Measurements from ENCODE around the gene TSPAN15. TPM values are rescaled to one million over a fixed set of nuclear protein-coding genes. Genes with fewer than 3 reads are reported as not detected.

The TSPAN15 gene
- 0.85 and 1.6 TPM in 2 replicates for total RNA-seq

DNA sequence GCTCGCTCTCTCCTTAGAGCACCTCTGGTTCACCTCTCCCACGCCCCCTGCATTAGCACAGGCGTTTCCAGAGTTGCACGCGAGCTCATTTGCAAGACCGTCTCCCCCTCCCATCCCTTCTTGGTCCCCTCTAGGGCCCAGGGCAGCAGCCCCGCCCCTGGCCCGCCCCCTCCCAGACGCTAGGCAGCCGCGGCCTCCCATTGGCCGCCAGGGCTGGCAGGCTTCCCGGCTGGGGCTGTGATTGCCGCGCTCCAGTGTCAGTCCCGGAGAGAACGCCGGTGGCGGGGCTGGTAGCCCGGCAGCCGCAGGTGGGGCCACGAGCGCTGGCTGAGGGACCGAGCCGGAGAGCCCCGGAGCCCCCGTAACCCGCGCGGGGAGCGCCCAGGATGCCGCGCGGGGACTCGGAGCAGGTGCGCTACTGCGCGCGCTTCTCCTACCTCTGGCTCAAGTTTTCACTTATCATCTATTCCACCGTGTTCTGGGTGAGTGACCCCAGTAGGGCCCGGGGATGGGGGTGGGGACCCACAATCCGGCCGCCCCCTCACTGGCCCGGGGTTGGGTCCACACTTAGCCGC, at the start of gene TSPAN15:
Gene TSPAN15, plus strand, starts transcription at position 257 of the 575 bp plus-strand sequence. Its CDS starts 130 bp downstream, at position 387.

DNA sequence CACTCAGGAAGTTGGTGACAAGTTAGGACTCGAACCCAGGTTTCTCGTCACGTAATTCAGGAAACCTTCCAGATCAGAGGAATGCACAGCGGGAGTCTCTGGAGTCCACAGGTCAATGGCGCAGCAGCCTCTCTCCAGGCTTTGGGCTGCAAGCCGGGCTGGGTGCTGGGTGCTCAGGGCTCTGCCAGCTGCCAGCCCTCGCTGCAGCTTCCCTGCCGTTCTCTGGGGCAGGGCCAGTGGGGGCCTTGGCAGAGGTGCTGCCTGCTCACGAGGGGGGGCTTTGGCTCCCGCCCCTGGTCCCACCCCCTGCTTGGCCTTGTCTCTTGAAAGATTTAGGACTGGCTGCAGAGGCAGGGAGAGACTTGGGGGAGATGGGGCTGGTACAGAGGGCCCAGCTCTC, 34.6 kb upstream of the TSPAN15 start, which contains the start of gene TACR2:
Gene TACR2, minus strand, starts transcription at position 224 of the 400 bp plus-strand sequence. CDS start 595 bp downstream, outside the sequence.

Other genes with a start within 250 kb of the TSPAN15 start
- 0.28 and 0.74 TPM in 2 replicates for gene HKDC1, start 231.1 kb upstream of the TSPAN15 start, total RNA-seq
- 131 and 169 TPM in 2 replicates for gene HK1, start 173.0 kb upstream of the TSPAN15 start, total RNA-seq
- 0.09 TPM in 1 of 2 replicates, not detected in the other for gene TACR2, start 34.5 kb upstream of the TSPAN15 start, total RNA-seq
- not detected in 2 replicates for gene NEUROG3, start 122.0 kb downstream of the TSPAN15 start, total RNA-seq
- 0.46 TPM in 1 of 2 replicates, not detected in the other for gene FAM241B, start 178.8 kb downstream of the TSPAN15 start, total RNA-seq